ENCODE measurements around the gene BEND3. TPM values are rescaled to one million over a fixed set of nuclear protein-coding genes. Genes with fewer than 3 reads are reported as not detected.

The BEND3 gene
- total RNA-seq, 1 experiment from 2014 or later: 70.2 TPM

DNA sequence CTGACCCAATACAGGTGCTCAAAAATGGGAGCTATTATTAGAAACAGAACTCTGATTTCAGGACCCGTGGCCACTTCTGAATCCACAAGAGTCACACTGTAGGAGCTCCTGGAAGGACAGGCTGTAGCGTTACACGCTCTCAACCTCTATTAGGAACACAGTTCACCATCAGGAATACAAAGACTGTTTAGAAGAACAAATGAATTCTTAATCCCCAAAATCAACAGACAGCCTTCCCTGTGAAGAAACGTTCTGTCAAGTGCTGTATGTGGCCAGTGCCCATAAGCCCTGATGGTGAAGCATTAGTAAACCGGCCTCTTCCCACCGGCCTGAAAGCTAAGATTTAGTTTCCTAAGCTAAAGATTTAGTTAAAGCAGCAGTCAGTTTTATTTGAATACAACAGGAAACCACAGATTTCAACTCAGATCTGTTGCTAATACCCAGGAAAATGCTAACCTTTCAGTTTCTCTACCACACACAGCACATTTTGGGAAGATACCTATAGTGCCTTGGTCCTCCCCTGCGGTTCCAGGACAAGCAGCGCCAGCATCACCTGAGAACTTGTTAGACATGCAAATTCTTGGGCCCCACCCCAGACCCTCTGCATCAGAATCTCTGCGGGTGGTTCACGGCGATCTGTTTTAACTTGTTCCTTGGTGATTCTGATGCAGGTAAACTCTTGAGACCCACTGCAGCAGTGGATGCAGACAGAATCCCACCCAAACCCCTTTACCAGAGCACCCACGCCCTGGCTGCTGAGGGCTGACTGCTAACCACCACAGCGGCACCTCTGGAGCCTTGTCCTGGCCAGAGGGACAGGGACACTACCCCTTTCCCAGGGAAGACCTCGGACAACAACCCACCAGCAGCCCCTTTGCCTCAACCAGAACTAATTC lies 53.9 kb downstream of the BEND3 start:
- H3K4ac ChIP-seq (ENCODE audit: low read depth, low read length): no peak overlapping the region
- no peak overlapping the region for H2BK15ac ChIP-seq (ENCODE audit: low read depth, low read length)
- H3K27me3 ChIP-seq (ENCODE audit: insufficient read depth, low read length): no peaks in the 10 kb centered on the region
- no peak overlapping the region for H4K5ac ChIP-seq (ENCODE audit: insufficient read length, low read depth, low read length)
- no peaks in the 10 kb centered on the region for H4K20me1 ChIP-seq (ENCODE audit: control insufficient read depth, insufficient read depth, insufficient read length)
- H3K79me2 ChIP-seq (ENCODE audit: insufficient read depth, low read length): no peaks in the 10 kb centered on the region
- no peaks in the 10 kb centered on the region for H3K79me1 ChIP-seq (ENCODE audit: insufficient read depth, low read depth, low read length, poor library complexity, severe bottlenecking)
- H3K18ac ChIP-seq (ENCODE audit: insufficient read length, low read depth, low read length): peak overlapping the region; percentile 21
- H3T11ph ChIP-seq (ENCODE audit: low read length): no peak overlapping the region
- H3K27ac Mint-ChIP-seq: peak overlapping the region; percentile 57 to 76 (median 73); a peak in 6 of 7 replicates
- H2BK12ac ChIP-seq (ENCODE audit: insufficient read length, low read depth, low read length): no peak overlapping the region
- no peak overlapping the region for H3K9ac ChIP-seq (ENCODE audit: extremely low read depth, insufficient read length, low read length)
- H3K4me1 Mint-ChIP-seq: peaks cover 52 to 55% of the 10 kb centered on the region in 2 experiments
- peaks cover 0 to 12% (median 5%) of the 10 kb centered on the region in 3 experiments; a peak in 5 of 7 replicates for H3K36me3 Mint-ChIP-seq (ENCODE audit: insufficient read depth in 1 of 3, low read depth in 3 of 3)
- H3K4me1 ChIP-seq (ENCODE audit: insufficient read depth, low read length): peaks cover 3% of the 10 kb centered on the region; the same call in 1 of the 2 replicates
- no peak overlapping the region for H3K27ac ChIP-seq (ENCODE audit: insufficient read length, low read depth, low read length)
- no peaks in the 10 kb centered on the region for H3K23me2 ChIP-seq (ENCODE audit: insufficient read length, low read depth, low read length, poor library complexity, severe bottlenecking)
- H4K91ac ChIP-seq (ENCODE audit: insufficient read length, low read depth, low read length): no peak overlapping the region
- no peaks in the 10 kb centered on the region for H3K9me3 Mint-ChIP-seq
- no peak overlapping the region for H4K8ac ChIP-seq (replicated peaks; ENCODE audit: insufficient read length, low read depth, low read length)
- peak overlapping the region; percentile 6 for H3K4me2 ChIP-seq (ENCODE audit: insufficient read depth, insufficient read length, low read length)
- no peak overlapping the region for H2AK5ac ChIP-seq (ENCODE audit: insufficient read length, low read length)
- no peak overlapping the region for H3K23ac ChIP-seq (ENCODE audit: insufficient read length, low read depth, low read length)
- no peaks in the 10 kb centered on the region for H3K27me3 Mint-ChIP-seq (ENCODE audit: low read depth)
- no peak overlapping the region for H3K14ac ChIP-seq (ENCODE audit: insufficient read depth, low read length)
- H3K4me3 Mint-ChIP-seq: peak overlapping the region; percentile 37 to 70; a peak in 4 of 5 replicates
- DNase-seq: peak; percentile 89
- no peak overlapping the region for H2BK5ac ChIP-seq (ENCODE audit: insufficient read length, low read length)
- no peak overlapping the region for H2BK120ac ChIP-seq (ENCODE audit: low read depth, low read length, poor library complexity, severe bottlenecking)
- WGBS (ENCODE audit: extremely low coverage, insufficient read length, low lambda C conversion rate): no CpG with 5 or more reads among the region's 14 CpGs
- H3K9me3 ChIP-seq (ENCODE audit: control insufficient read depth, low read depth, low read length): no peaks in the 10 kb centered on the region
- H2AFZ ChIP-seq (ENCODE audit: low read length): no peak overlapping the region
- no peak overlapping the region for H3K56ac ChIP-seq (ENCODE audit: insufficient read length, low read depth, low read length)
- TF ChIP-seq, protein P1, sequence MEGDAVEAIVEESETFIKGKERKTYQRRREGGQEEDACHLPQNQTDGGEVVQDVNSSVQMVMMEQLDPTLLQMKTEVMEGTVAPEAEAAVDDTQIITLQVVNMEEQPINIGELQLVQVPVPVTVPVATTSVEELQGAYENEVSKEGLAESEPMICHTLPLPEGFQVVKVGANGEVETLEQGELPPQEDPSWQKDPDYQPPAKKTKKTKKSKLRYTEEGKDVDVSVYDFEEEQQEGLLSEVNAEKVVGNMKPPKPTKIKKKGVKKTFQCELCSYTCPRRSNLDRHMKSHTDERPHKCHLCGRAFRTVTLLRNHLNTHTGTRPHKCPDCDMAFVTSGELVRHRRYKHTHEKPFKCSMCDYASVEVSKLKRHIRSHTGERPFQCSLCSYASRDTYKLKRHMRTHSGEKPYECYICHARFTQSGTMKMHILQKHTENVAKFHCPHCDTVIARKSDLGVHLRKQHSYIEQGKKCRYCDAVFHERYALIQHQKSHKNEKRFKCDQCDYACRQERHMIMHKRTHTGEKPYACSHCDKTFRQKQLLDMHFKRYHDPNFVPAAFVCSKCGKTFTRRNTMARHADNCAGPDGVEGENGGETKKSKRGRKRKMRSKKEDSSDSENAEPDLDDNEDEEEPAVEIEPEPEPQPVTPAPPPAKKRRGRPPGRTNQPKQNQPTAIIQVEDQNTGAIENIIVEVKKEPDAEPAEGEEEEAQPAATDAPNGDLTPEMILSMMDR (conservative IDR thresholded peaks at IDR 0.05): no peak
- H2BK20ac ChIP-seq (ENCODE audit: low read depth, low read length, poor library complexity, severe bottlenecking): no peak overlapping the region

Data from H9 (cell line).